ENCODE measurements around the gene RAB25. TPM values are rescaled to one million over a fixed set of nuclear protein-coding genes. Genes with fewer than 3 reads are reported as not detected.
"Not testable (repeated sequence)": the region's sequence is repeated elsewhere in the genome, so short reads cannot be mapped to it uniquely, and the experiment has no call there.

Gene RAB25
- polyA plus RNA-seq (ENCODE audit: insufficient read length in 3 of 3), result 10 to 100 TPM; 48.2 to 62.7 (median 54.4) TPM

- no peak for DNase-seq (ENCODE audit: low read depth in 3 of 3, low spot score in 2 of 3)
These were observed at the start of gene RAB25 for GRCh38 chr1:156060937-156061636. Gene RAB25 (plus strand): TSS chr1:156061160. CDS start chr1:156061401, 241 bp downstream.

GRCh38 chr1:156012051-156012817 is 48.7 kb upstream of the RAB25 start:
- no peak for DNase-seq (ENCODE audit: low read depth in 3 of 3, low spot score in 2 of 3)

DNA sequence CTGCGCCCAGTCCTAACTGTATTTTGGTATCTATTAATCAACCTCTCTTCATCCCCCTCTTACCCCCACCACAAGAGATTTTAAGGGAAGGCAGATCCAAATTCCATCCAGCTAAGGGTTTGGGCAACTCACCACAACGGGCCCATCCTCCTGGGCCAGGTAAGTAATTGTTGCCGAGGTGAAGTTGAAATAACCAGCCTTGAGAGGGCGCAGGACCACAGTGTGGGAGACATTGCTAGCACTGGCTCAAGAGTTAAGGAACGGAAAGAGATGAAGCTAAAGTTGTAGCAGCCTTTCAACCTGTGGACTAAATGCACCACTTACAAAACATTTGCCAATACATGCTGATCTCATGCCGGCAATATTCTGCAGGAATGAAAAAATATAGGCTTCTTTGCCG is 46.1 kb upstream of the RAB25 start:
- DNase-seq (ENCODE audit: low read depth in 3 of 3, low spot score in 2 of 3), result no peak

GRCh38 chr1:156019946-156020292 is 41.0 kb upstream of the RAB25 start:
- DNase-seq (ENCODE audit: low read depth in 3 of 3, low spot score in 2 of 3), result no peak

DNA sequence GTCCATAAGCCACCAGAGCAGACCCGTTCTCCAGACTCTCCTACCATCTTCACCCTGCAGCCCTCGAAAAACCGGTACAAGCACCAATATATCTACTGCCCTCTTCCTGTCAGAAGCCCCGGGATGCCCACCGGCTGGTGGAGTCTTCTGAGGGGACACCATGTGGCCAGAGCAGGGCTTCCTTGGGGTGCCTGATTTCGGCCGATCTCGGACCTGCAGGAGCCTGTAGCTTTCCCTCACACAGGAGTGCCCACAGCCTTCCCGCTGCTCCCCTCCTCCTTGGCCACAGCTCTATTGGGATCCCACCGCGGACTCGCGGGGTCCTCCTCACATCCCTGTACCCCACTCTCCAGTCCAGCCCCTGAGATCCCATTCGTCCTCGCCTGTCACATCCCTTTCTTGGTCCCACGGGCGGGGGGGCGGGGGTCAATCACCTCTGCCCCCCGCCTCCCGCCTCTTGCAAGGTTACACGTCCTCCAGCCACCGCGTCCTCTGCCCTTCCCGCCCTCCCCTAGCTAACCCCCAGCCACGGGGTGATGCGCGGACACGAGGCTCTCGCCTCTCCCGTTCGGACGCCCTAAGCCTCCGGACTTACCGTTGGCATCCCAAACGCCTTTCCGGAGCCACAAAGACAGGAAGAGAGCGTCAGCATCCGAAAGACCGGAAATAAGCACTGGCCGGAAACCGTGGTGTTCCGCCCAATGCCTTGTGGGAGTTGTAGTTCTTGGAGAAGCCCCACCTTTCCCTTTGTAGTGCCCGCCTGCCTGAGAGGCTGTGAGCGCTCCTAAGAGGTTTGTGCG is 40.5 kb upstream of the RAB25 start, which contains the start of gene SSR2:
SSR2 (minus strand) TSS at position 659 of the 800 bp plus-strand sequence. CDS start 784 bp downstream, outside the sequence.
- DNase-seq (ENCODE audit: low read depth in 3 of 3, low spot score in 2 of 3), result peak; percentile 79 to 88 (median 84)

DNA sequence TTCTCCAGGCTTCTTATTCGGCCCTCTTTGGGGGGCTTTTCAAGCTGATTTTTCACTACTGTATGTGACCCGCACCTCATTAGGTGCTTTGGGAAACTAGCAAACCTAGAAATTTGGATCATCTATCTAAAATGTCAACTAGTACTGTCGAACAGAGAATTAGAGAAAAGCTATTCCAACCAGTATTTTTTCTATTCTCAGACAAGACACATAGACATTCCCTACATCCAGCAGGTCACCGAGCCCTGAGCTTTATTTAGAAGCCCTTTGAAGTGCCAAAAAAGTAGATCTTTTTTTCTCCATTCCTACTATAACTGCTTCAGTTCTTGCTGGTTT is 39.9 kb upstream of the RAB25 start:
- DNase-seq (ENCODE audit: low read depth in 3 of 3, low spot score in 2 of 3), result no peak

DNA sequence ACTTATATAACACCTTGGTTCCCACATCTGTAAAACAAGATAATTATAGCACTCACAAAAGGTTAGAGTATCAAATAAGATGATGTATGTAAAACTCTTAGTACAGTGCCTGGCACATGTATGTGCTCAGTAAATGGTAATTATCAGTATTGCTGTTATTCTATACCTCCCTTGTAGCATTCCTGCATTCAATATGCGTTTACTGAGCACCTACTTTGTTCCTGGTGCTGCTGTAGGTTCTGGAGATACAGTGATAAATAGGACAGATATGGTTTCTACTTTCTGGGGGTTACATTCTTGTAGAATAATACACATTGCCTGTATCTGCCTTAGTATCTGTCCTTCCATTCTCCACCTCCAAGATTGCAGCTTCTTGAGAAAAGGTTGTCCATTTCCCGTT is 39.0 kb upstream of the RAB25 start:
- DNase-seq (ENCODE audit: low read depth in 3 of 3, low spot score in 2 of 3), result no peak

- no peak for DNase-seq (ENCODE audit: low read depth in 3 of 3, low spot score in 2 of 3)
These were observed 36.2 kb upstream of the RAB25 start for GRCh38 chr1:156024801-156025200.

- no peak for DNase-seq (ENCODE audit: low read depth in 3 of 3, low spot score in 2 of 3)
These were observed 35.1 kb upstream of the RAB25 start for GRCh38 chr1:156025876-156026275.

- DNase-seq (ENCODE audit: low read depth in 3 of 3, low spot score in 2 of 3), result no peak
These were observed 34.4 kb upstream of the RAB25 start for GRCh38 chr1:156026588-156026987.

GRCh38 chr1:156033011-156033410 is 27.9 kb upstream of the RAB25 start:
- no peak for DNase-seq (ENCODE audit: low read depth in 3 of 3, low spot score in 2 of 3)

GRCh38 chr1:156034991-156035390 is 26.0 kb upstream of the RAB25 start:
- not testable (repeated sequence) for DNase-seq (ENCODE audit: low read depth in 3 of 3, low spot score in 2 of 3)

GRCh38 chr1:156042828-156043227 is 18.1 kb upstream of the RAB25 start:
- DNase-seq (ENCODE audit: low read depth in 3 of 3, low spot score in 2 of 3), result no peak

- no peak for DNase-seq (ENCODE audit: low read depth in 3 of 3, low spot score in 2 of 3)
These were observed 15.9 kb upstream of the RAB25 start for GRCh38 chr1:156045076-156045475.

DNA sequence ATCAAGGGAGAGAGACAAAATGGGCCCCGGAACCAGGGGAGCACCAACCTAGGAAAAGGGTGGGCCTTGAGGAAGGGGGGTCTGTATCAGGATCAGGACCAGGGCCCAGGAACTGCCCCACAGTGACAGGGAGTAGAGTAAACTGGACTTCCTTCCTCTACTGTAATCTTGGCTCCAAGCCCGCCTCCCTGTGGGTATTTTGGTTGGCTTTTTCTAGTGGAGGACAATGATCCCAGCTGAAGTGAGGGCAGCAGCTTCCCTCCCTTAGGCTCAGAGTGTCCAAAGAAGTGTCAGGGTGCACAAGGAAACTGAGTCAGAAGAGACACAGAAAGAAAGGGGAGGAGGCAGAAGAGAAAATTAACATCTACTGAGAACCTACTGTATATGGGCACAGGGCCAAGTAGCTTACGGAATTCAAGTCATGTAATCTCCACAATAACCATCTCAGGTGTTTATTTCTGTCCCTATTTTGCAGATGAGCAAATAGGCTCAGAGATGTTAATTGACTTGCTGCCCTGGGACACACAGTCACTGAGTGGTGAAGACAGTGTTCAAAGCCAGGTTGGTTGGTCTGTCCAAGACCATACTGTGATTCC is 12.2 kb upstream of the RAB25 start:
- no peak for DNase-seq (ENCODE audit: low read depth in 3 of 3, low spot score in 2 of 3)

- no peak for DNase-seq (ENCODE audit: low read depth in 3 of 3, low spot score in 2 of 3)
These were observed 10.6 kb upstream of the RAB25 start for GRCh38 chr1:156050376-156050775.

- no peak for DNase-seq (ENCODE audit: low read depth in 3 of 3, low spot score in 2 of 3)
These were observed 9.8 kb upstream of the RAB25 start for GRCh38 chr1:156051011-156051725.

DNA sequence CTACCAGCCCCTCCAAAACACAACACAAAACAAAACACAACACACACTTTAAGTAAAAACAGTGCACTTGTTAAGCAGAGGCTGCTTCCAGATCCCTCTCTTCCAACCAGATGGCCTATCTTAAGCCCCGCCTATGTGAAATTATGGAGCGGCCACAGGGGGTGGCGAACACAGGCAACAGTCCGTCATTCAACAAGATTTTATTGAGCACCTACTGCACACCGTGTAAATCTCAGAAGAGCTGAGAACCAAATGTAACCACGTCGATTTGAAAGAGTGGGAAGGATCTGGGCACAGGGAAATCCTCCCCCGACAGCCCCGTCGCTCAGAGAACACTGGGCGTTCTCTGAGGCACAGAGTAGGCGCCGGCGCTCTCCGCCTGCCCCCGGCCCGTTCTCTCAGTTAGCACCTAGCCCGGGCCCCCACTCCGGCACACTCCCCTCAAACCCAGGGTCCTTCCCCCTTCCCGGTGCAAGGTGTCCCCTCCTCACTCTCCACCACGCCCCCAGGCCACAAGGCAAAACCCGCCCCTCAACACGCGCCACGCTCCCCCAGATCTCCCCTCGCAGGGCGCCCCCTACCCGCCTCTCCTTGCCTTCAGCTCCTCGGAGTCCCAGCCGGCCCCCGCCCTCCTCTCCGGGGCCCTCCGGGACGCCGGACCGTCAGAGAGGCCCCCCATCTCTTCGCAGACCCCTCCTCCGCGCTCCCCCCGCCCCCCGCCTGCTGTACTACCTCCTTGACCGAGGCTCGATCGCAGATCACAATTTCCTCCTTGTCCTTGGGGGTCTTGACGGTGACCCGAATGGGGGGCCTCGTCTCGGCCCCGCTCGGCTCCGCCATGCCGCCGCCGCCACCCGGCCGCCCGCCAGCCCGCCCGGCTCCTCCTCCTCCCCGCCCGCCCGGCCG is 7.8 kb upstream of the RAB25 start:
- peak in 1 of 3 donors; percentile 53 for DNase-seq (ENCODE audit: low read depth in 3 of 3, low spot score in 2 of 3)

GRCh38 chr1:156053768-156054499 is 7.0 kb upstream of the RAB25 start, which contains the start of gene UBQLN4:
Gene UBQLN4 (minus strand): TSS chr1:156053798. CDS start chr1:156053701, 97 bp downstream.
- DNase-seq (ENCODE audit: low read depth in 3 of 3, low spot score in 2 of 3), result peak in 2 of 3 donors; percentile 74 to 77
